ENCODE measurements around the gene DBN1.
A peak's percentile ranks its signal among the peaks of the same experiment; 100 is the strongest.

DBN1 gene

GRCh38 chr5:177497292-177498012 lies 24.0 kb upstream of the DBN1 start, which contains the start of gene PDLIM7:
Gene PDLIM7 (minus strand): TSS chr5:177497604. CDS start chr5:177496512, 1,092 bp downstream.
- peak within 1 kb of the TSS; percentile 63 for H3K4me3 ChIP-seq (ENCODE audit: low read length)
- peak; percentile 99 for DNase-seq
- peak within 1 kb of the TSS; percentile 95 for H3K27ac ChIP-seq (ENCODE audit: low read depth, low read length)
- no peaks in the 10 kb centered on the region for H3K36me3 ChIP-seq (ENCODE audit: control insufficient read depth, insufficient read depth, low read length)
- H3K27me3 ChIP-seq (ENCODE audit: insufficient read depth, low read length, poor library complexity), result no peaks in the 10 kb centered on the region
- H2BK15ac ChIP-seq (replicated peaks; ENCODE audit: low read depth), result no peak within 1 kb of the TSS
- H3K4ac ChIP-seq (ENCODE audit: low read depth, low read length), result peak within 1 kb of the TSS; percentile 85
- H3K23ac ChIP-seq (ENCODE audit: low read length), result peak within 1 kb of the TSS; percentile 76
- H3K9ac ChIP-seq (ENCODE audit: low read length), result peak within 1 kb of the TSS; percentile 97
- H2BK120ac ChIP-seq (ENCODE audit: low read depth, low read length), result peak within 1 kb of the TSS; percentile 24
- peak within 1 kb of the TSS; percentile 99 for H3K56ac ChIP-seq (ENCODE audit: low read length)
- peak within 1 kb of the TSS; percentile 44 for H4K8ac ChIP-seq (ENCODE audit: low read depth, low read length)
- H3K18ac ChIP-seq (ENCODE audit: low read length), result peak within 1 kb of the TSS; percentile 94
- H3K79me2 ChIP-seq (ENCODE audit: control insufficient read depth, insufficient read depth, low read length), result peaks cover 2% of the 10 kb centered on the region
- H3K79me1 ChIP-seq (ENCODE audit: low read length), result peaks cover 2% of the 10 kb centered on the region
- H3K4me1 ChIP-seq (ENCODE audit: control insufficient read depth, low read depth, low read length), result peaks cover 11% of the 10 kb centered on the region
- WGBS (ENCODE audit: extremely low coverage, insufficient coverage, low lambda C conversion rate), result no CpG with 5 or more reads among the region's 73 CpGs
- peak within 1 kb of the TSS; percentile 79 for H3K4me2 ChIP-seq (ENCODE audit: low read length)
- H4K5ac ChIP-seq (ENCODE audit: low read length), result no peak within 1 kb of the TSS
- H2BK5ac ChIP-seq (ENCODE audit: low read length), result peak within 1 kb of the TSS; percentile 98
- peak within 1 kb of the TSS; percentile 64 for H2AK5ac ChIP-seq (ENCODE audit: low read length)

- Histone ChIP-seq H2BK5ac (ENCODE audit: low read length) (peak overlapping the region; percentile 98), H3K4me2 (ENCODE audit: low read length) (peak overlapping the region; percentile 79), H3K27me3 (ENCODE audit: insufficient read depth, low read length, poor library complexity) (no peaks in the 10 kb centered on the region), H3K23ac (ENCODE audit: low read length) (peak overlapping the region; percentile 7), H2BK15ac (replicated peaks; ENCODE audit: low read depth) (no peak overlapping the region), H3K4me1 (ENCODE audit: control insufficient read depth, low read depth, low read length) (peaks cover 11% of the 10 kb centered on the region), H3K56ac (ENCODE audit: low read length) (peak overlapping the region; percentile 99), H3K4me3 (ENCODE audit: low read length) (peak overlapping the region; percentile 63), H2AK5ac (ENCODE audit: low read length) (peak overlapping the region; percentile 64), H3K18ac (ENCODE audit: low read length) (peak overlapping the region; percentile 94), H3K79me1 (ENCODE audit: low read length) (peaks cover 2% of the 10 kb centered on the region), H4K5ac (ENCODE audit: low read length) (no peak overlapping the region), H3K27ac (ENCODE audit: low read depth, low read length) (peak overlapping the region; percentile 95), H3K4ac (ENCODE audit: low read depth, low read length) (peak overlapping the region; percentile 85), H3K36me3 (ENCODE audit: control insufficient read depth, insufficient read depth, low read length) (no peaks in the 10 kb centered on the region), H2BK120ac (ENCODE audit: low read depth, low read length) (peak overlapping the region; percentile 24), H3K79me2 (ENCODE audit: control insufficient read depth, insufficient read depth, low read length) (peaks cover 2% of the 10 kb centered on the region), H3K9ac (ENCODE audit: low read length) (peak overlapping the region; percentile 97), H4K8ac (ENCODE audit: low read depth, low read length) (peak overlapping the region; percentile 44)
- DNase-seq, result peak; percentile 97
- WGBS (ENCODE audit: extremely low coverage, insufficient coverage, low lambda C conversion rate), result no CpG with 5 or more reads among the region's 29 CpGs
Observed at GRCh38 chr5:177496727-177497291, 23.4 kb upstream of the DBN1 start.

- Histone ChIP-seq H2AK5ac (ENCODE audit: low read length) (peak overlapping the region; percentile 64), H3K18ac (ENCODE audit: low read length) (peak overlapping the region; percentile 78)
- WGBS (ENCODE audit: extremely low coverage, insufficient coverage, low lambda C conversion rate), result no CpG with 5 or more reads among the region's 12 CpGs
Observed at GRCh38 chr5:177496070-177496726, 22.8 kb upstream of the DBN1 start.

GRCh38 chr5:177495243-177496060 lies 22.0 kb upstream of the DBN1 start:
- H3K27ac ChIP-seq (ENCODE audit: low read depth, low read length), result peak overlapping the region; percentile 95
- peak overlapping the region; percentile 56 for H3K4ac ChIP-seq (ENCODE audit: low read depth, low read length)
- H3K79me2 ChIP-seq (ENCODE audit: control insufficient read depth, insufficient read depth, low read length), result peaks cover 2% of the 10 kb centered on the region
- H2BK15ac ChIP-seq (replicated peaks; ENCODE audit: low read depth), result no peak overlapping the region
- peaks cover 11% of the 10 kb centered on the region for H3K4me1 ChIP-seq (ENCODE audit: control insufficient read depth, low read depth, low read length)
- no peak overlapping the region for H4K8ac ChIP-seq (ENCODE audit: low read depth, low read length)
- WGBS (ENCODE audit: extremely low coverage, insufficient coverage, low lambda C conversion rate), result no CpG with 5 or more reads among the region's 14 CpGs
- no peak overlapping the region for H2AK5ac ChIP-seq (ENCODE audit: low read length)
- H3K4me3 ChIP-seq (ENCODE audit: low read length), result no peak overlapping the region
- peak overlapping the region; percentile 97 for H3K9ac ChIP-seq (ENCODE audit: low read length)
- DNase-seq, result peak; percentile 96
- no peaks in the 10 kb centered on the region for H3K27me3 ChIP-seq (ENCODE audit: insufficient read depth, low read length, poor library complexity)
- peak overlapping the region; percentile 41 for H3K18ac ChIP-seq (ENCODE audit: low read length)
- H4K5ac ChIP-seq (ENCODE audit: low read length), result no peak overlapping the region
- no peak overlapping the region for H3K23ac ChIP-seq (ENCODE audit: low read length)
- H3K56ac ChIP-seq (ENCODE audit: low read length), result peak overlapping the region; percentile 99
- peak overlapping the region; percentile 79 for H3K4me2 ChIP-seq (ENCODE audit: low read length)
- H3K79me1 ChIP-seq (ENCODE audit: low read length), result peaks cover 3% of the 10 kb centered on the region
- H2BK120ac ChIP-seq (ENCODE audit: low read depth, low read length), result no peak overlapping the region
- H3K36me3 ChIP-seq (ENCODE audit: control insufficient read depth, insufficient read depth, low read length), result no peaks in the 10 kb centered on the region
- H2BK5ac ChIP-seq (ENCODE audit: low read length), result peak overlapping the region; percentile 79

More at GRCh38 chr5:177496070-177496726, 22.8 kb upstream of the DBN1 start:
- no peak overlapping the region for H2BK15ac ChIP-seq (replicated peaks; ENCODE audit: low read depth)
- H2BK120ac ChIP-seq (ENCODE audit: low read depth, low read length), result peak overlapping the region; percentile 16
- H3K36me3 ChIP-seq (ENCODE audit: control insufficient read depth, insufficient read depth, low read length), result no peaks in the 10 kb centered on the region
- peak overlapping the region; percentile 98 for H2BK5ac ChIP-seq (ENCODE audit: low read length)
- H3K4ac ChIP-seq (ENCODE audit: low read depth, low read length), result peak overlapping the region; percentile 56
- no peak overlapping the region for H4K5ac ChIP-seq (ENCODE audit: low read length)
- H3K56ac ChIP-seq (ENCODE audit: low read length), result peak overlapping the region; percentile 99
- H3K23ac ChIP-seq (ENCODE audit: low read length), result peak overlapping the region; percentile 7
- DNase-seq, result peak; percentile 89
- H3K79me2 ChIP-seq (ENCODE audit: control insufficient read depth, insufficient read depth, low read length), result peaks cover 2% of the 10 kb centered on the region
- peak overlapping the region; percentile 95 for H3K27ac ChIP-seq (ENCODE audit: low read depth, low read length)
- H3K27me3 ChIP-seq (ENCODE audit: insufficient read depth, low read length, poor library complexity), result no peaks in the 10 kb centered on the region
- peak overlapping the region; percentile 79 for H3K4me2 ChIP-seq (ENCODE audit: low read length)
- H3K79me1 ChIP-seq (ENCODE audit: low read length), result peaks cover 2% of the 10 kb centered on the region
- H3K9ac ChIP-seq (ENCODE audit: low read length), result peak overlapping the region; percentile 97
- no peak overlapping the region for H4K8ac ChIP-seq (ENCODE audit: low read depth, low read length)
- H3K4me1 ChIP-seq (ENCODE audit: control insufficient read depth, low read depth, low read length), result peaks cover 11% of the 10 kb centered on the region
- H3K4me3 ChIP-seq (ENCODE audit: low read length), result peak overlapping the region; percentile 63

Data from mesendoderm (in vitro differentiated cells).